PC-3 (cell line): ENCODE data around the gene CCDC183. TPM values are rescaled to one million over a fixed set of nuclear protein-coding genes. Genes with fewer than 3 reads are reported as not detected.

Source experiments
- ATAC-seq: fragments of 200-7000 bp; cut with Tn5 transposase; 2 replicates; pipeline ENCODE4 v1.9.1; 2020; ENCODE audit warnings: mild to moderate bottlenecking, moderate library complexity
- BruUV-seq: library from RNA; stranded (reverse); fragments of 400-500 nt; replicated peaks from 2 replicates; lab custom pipeline; 2021; lab: Mats Ljungman, UMichigan
- CTCF ChIA-PET: fragments of 300-600 bp; sonication (Branson Sonifier 250); formaldehyde crosslinking; loops from one replicate; lab custom pipeline; 2022; ENCODE audit warnings: antibody characterized with exemption; lab: Charles Lee
- POLR2A ChIA-PET: fragments of 300-600 bp; sonication (Branson Sonifier 250); formaldehyde crosslinking; loops from one replicate; lab custom pipeline; 2022; ENCODE audit warnings: antibody characterized with exemption; ENCODE audit not compliant: unreplicated experiment; lab: Charles Lee
- DNase-seq: peaks from one replicate; pipeline ENCODE4 v3.0.0-alpha.2; 2015
- H2AFZ ChIP-seq: fragments of 300-600 bp; sonication (generic); 2 replicates; pipeline ENCODE4 v1.6.0; 2016; ENCODE audit warnings: antibody characterized with exemption, low read length
- H3F3A ChIP-seq: fragments of 300-600 bp; sonication (generic); one replicate; pipeline ENCODE4 v1.6.0; 2017; ENCODE audit warnings: antibody characterized with exemption, low read length, control low read depth, mild to moderate bottlenecking; ENCODE audit not compliant: unreplicated experiment
- H3K27ac ChIP-seq: fragments of 300-600 bp; sonication (generic); 2 replicates; pipeline ENCODE4 v1.5.1; 2016; ENCODE audit warnings: mild to moderate bottlenecking, low read length
- H3K27me3 ChIP-seq: fragments of 300-600 bp; sonication (generic); 2 replicates; pipeline ENCODE4 v1.6.1; 2016; ENCODE audit warnings: low read length, mixed read lengths
- H3K36me3 ChIP-seq: fragments of 300-600 bp; sonication (generic); 2 replicates; pipeline ENCODE4 v1.6.1; 2016; ENCODE audit warnings: low read depth, mixed run types, low read length, mixed read lengths
- H3K4me1 ChIP-seq: fragments of 300-600 bp; sonication (generic); 2 replicates; pipeline ENCODE4 v1.5.1; 2016; ENCODE audit warnings: low read length; ENCODE audit not compliant: insufficient read depth
- H3K4me2 ChIP-seq: fragments of 300-600 bp; sonication (generic); 2 replicates; pipeline ENCODE4 v1.6.0; 2016; ENCODE audit warnings: low read length
- H3K4me3 ChIP-seq: fragments of 300-600 bp; sonication (generic); 2 replicates; pipeline ENCODE4 v1.5.1; 2016; ENCODE audit warnings: mild to moderate bottlenecking, low read length, mixed read lengths
- H3K79me2 ChIP-seq: fragments of 300-600 bp; sonication (generic); 2 replicates; pipeline ENCODE4 v1.6.1; 2017; ENCODE audit warnings: low read length, mixed read lengths
- H3K9ac ChIP-seq: fragments of 300-600 bp; sonication (generic); 2 replicates; pipeline ENCODE4 v1.6.0; 2016; ENCODE audit warnings: mild to moderate bottlenecking, low read length
- H3K9me2 ChIP-seq: fragments of 300-600 bp; sonication (generic); replicated peaks from 2 replicates; pipeline ENCODE4 v1.6.1; 2016; ENCODE audit warnings: mixed run types, low read length, mixed read lengths
- H3K9me3 ChIP-seq: fragments of 300-600 bp; sonication (generic); 2 replicates; pipeline ENCODE4 v1.6.1; 2016; ENCODE audit warnings: low read length, mixed read lengths
- H4K20me1 ChIP-seq: fragments of 300-600 bp; sonication (generic); 2 replicates; pipeline ENCODE4 v1.6.1; 2016; ENCODE audit warnings: low read length, mixed read lengths
- EZH2 ChIP-seq: fragments of 300-600 bp; sonication (generic); IDR thresholded peaks from one replicate; pipeline ENCODE4 v1.6.1; 2017; ENCODE audit warnings: antibody characterized with exemption, mild to moderate bottlenecking, low read length; ENCODE audit not compliant: unreplicated experiment
- EZH2phosphoT487 ChIP-seq: fragments of 300-600 bp; sonication (generic); IDR thresholded peaks from 2 replicates; pipeline ENCODE4 v1.6.1; 2018; ENCODE audit warnings: mild to moderate bottlenecking, antibody characterized with exemption, low read length, borderline replicate concordance
- intact Hi-C: fragments of 100-400 bp; cut with micrococcal nuclease; formaldehyde crosslinking; loops from 2 replicates; pipeline ENCODE4 v1.9.0; 2023
- total RNA-seq: library from RNA; depleted of rRNA; stranded (reverse); fragments of >200 nt; gene quantifications from 2 replicates; pipeline ENCODE4 v1.2.3, GENCODE V29; 2014
- TF ChIP-seq, protein P1 (sequence below): fragments of 300-600 bp; sonication (generic); conservative IDR thresholded peaks from 2 replicates; pipeline ENCODE4 v1.5.1; 2017; ENCODE audit warnings: antibody characterized with exemption, low read depth, mild to moderate bottlenecking, low read length

CCDC183 gene
- total RNA-seq, 1 experiment from 2014 or later = 0.87 TPM

DNA sequence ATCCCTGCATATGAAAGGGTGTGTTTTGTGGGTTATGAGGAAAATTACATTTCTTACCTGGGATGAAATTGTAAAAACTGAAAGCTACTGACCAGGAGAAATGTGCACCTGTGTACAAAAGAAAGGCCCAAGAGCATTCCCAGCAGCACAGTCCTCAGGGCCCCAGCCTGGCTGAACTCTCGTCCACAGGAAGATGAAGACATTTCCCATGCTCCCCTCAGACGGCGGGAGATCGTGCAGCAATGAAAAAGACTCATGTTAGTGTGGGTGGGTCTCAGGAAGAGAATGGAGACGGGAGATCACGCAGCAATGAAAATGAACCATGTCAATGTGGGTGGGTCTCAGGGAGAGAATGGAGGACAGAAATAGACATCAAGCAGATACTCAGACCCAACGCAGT is 19.2 kb upstream of the CCDC183 start:
- no peak for DNase-seq
- Histone ChIP-seq H3K4me3 (no peak overlapping the region), H3F3A (no peaks in the 10 kb centered on the region), H3K27ac (no peak overlapping the region), H3K79me2 (no peaks in the 10 kb centered on the region), H4K20me1 (no peaks in the 10 kb centered on the region), H3K4me2 (no peak overlapping the region), H3K9me3 (no peaks in the 10 kb centered on the region), H2AFZ (no peak overlapping the region), H3K9ac (no peak overlapping the region), H3K4me1 (no peaks in the 10 kb centered on the region), H3K9me2 (no peaks in the 10 kb centered on the region), H3K36me3 (no peaks in the 10 kb centered on the region), H3K27me3 (peaks cover 15% of the 10 kb centered on the region; the same call in 1 of the 2 replicates)
- POLR2A ChIA-PET = no interaction called here
- no peak for TF ChIP-seq EZH2phosphoT487
- TF ChIP-seq, protein P1, sequence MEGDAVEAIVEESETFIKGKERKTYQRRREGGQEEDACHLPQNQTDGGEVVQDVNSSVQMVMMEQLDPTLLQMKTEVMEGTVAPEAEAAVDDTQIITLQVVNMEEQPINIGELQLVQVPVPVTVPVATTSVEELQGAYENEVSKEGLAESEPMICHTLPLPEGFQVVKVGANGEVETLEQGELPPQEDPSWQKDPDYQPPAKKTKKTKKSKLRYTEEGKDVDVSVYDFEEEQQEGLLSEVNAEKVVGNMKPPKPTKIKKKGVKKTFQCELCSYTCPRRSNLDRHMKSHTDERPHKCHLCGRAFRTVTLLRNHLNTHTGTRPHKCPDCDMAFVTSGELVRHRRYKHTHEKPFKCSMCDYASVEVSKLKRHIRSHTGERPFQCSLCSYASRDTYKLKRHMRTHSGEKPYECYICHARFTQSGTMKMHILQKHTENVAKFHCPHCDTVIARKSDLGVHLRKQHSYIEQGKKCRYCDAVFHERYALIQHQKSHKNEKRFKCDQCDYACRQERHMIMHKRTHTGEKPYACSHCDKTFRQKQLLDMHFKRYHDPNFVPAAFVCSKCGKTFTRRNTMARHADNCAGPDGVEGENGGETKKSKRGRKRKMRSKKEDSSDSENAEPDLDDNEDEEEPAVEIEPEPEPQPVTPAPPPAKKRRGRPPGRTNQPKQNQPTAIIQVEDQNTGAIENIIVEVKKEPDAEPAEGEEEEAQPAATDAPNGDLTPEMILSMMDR = no peak
- TF ChIP-seq EZH2 = no peak
- CTCF ChIA-PET = no interaction called here
- no TSS peak for BruUV-seq
- intact Hi-C loops = no loop called here
- no peak for ATAC-seq

DNA sequence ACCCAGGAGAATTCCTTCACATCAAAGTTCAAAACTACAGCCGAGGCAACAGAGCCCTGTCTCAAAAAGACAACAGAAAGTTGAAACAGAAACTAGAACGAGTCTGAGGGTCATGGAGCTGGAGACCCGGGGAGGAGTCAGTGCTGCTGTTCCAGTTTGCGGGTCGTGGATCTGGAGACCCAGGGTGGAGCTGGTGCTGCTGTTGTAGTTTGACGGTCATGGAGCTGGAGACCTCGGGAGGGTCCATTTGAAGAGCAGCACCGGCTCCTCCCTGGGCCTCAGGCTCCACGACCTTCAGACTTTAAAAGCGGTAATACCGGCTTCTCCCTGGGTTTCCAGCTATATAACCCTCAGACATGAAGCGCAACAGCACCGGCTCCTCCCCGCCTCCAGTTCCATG is 18.8 kb upstream of the CCDC183 start:
- H3K27me3 ChIP-seq = peaks cover 15% of the 10 kb centered on the region; the same call in 1 of the 2 replicates
- no peak overlapping the region for H2AFZ ChIP-seq
- H3K27ac ChIP-seq = no peak overlapping the region
- no peak overlapping the region for H3K9ac ChIP-seq
- DNase-seq = no peak
- no peaks in the 10 kb centered on the region for H3K9me3 ChIP-seq
- intact Hi-C loops = no loop called here
- no peak overlapping the region for H3K4me2 ChIP-seq
- ChIA-PET POLR2A (no interaction called here), CTCF (interaction anchor here (0.9 kb wide), 1 partner anchor 16 kb away, joined by 6 read pairs; no protein-coding TSS in a partner anchor)
- H3K4me1 ChIP-seq = no peaks in the 10 kb centered on the region
- H3K79me2 ChIP-seq = no peaks in the 10 kb centered on the region
- no peak for TF ChIP-seq EZH2
- TF ChIP-seq EZH2phosphoT487 = no peak
- TF ChIP-seq, protein P1 = no peak
- H4K20me1 ChIP-seq = no peaks in the 10 kb centered on the region
- no TSS peak for BruUV-seq
- no peaks in the 10 kb centered on the region for H3K9me2 ChIP-seq
- ATAC-seq = no peak
- H3K4me3 ChIP-seq = no peak overlapping the region
- H3F3A ChIP-seq = no peaks in the 10 kb centered on the region
- no peaks in the 10 kb centered on the region for H3K36me3 ChIP-seq

DNA sequence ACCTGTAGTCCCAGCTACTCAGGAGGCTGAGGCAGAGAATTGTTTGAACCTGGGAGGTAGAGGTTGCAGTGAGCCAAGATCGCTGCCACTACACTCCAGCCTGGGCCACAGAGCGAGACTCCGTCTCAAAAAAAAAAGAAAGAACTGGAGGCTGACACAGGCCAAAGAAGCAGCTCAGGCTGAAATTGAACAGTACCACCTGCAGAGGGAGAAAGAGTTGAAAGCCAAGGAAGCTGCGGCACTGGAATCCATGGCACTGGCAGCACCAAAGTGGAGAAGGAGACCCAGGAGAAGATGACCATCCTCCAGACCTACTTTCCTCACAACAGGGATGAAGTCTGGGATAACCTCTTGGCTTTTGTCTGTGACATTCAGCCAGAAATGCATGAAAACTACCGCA is 16.3 kb upstream of the CCDC183 start:
- Histone ChIP-seq H3K4me1 (no peaks in the 10 kb centered on the region), H3K9ac (no peak overlapping the region), H3K27ac (no peak overlapping the region), H4K20me1 (no peaks in the 10 kb centered on the region), H3F3A (no peaks in the 10 kb centered on the region), H3K9me3 (no peaks in the 10 kb centered on the region), H2AFZ (no peak overlapping the region), H3K79me2 (no peaks in the 10 kb centered on the region), H3K4me2 (no peak overlapping the region), H3K9me2 (no peaks in the 10 kb centered on the region), H3K4me3 (no peak overlapping the region), H3K36me3 (no peaks in the 10 kb centered on the region), H3K27me3 (peaks cover 15% of the 10 kb centered on the region; the same call in 1 of the 2 replicates)
- ATAC-seq = 0 out of 2 replicates have a peak, but pooled peaks have one; percentile 33
- intact Hi-C loops = no loop called here
- TF ChIP-seq, protein P1 = no peak
- TF ChIP-seq EZH2 (no peak), EZH2phosphoT487 (no peak)
- ChIA-PET POLR2A (no interaction called here), CTCF (interaction anchor here (0.6 to 0.7 kb wide), 2 partner anchors 11 to 122 kb away, joined by 3 read pairs; no protein-coding TSS in a partner anchor)
- no peak for DNase-seq
- no TSS peak for BruUV-seq
